OCI-LY7 (cell line): ENCODE data around the gene BMX. TPM values are rescaled to one million over a fixed set of nuclear protein-coding genes. Genes with fewer than 3 reads are reported as not detected.

Experiments used
- BruUV-seq: library from RNA; stranded (reverse); fragments of 400-500 nt; replicated peaks from 2 replicates; lab custom pipeline; 2021; lab: Mats Ljungman, UMichigan
- CTCF ChIA-PET: fragments of 300-600 bp; sonication (Branson Sonifier 250); formaldehyde crosslinking; loops from one replicate; lab custom pipeline; 2022; ENCODE audit warnings: antibody characterized with exemption; ENCODE audit not compliant: unreplicated experiment; lab: Charles Lee
- POLR2A ChIA-PET: fragments of 300-600 bp; sonication (Branson Sonifier 250); formaldehyde crosslinking; loops from one replicate; lab custom pipeline; 2022; ENCODE audit warnings: antibody characterized with exemption; lab: Charles Lee
- DNase-seq: peaks from one replicate; pipeline ENCODE4 v3.0.0-alpha.2; 2015; ENCODE audit warnings: low spot score
- H2AFZ ChIP-seq: fragments of 200-600 bp; sonication (generic), shearing (Covaris generic); 2 replicates; pipeline ENCODE4 v1.6.1; 2014; ENCODE audit warnings: mild to moderate bottlenecking, antibody characterized with exemption, low read length, moderate library complexity
- H3K27ac ChIP-seq: fragments of 200-600 bp; sonication (generic); 2 replicates; pipeline ENCODE4 v1.5.1; 2014; ENCODE audit warnings: mixed run types, low read depth, mild to moderate bottlenecking, moderate library complexity, low read length, inconsistent platforms; ENCODE audit not compliant: poor library complexity, severe bottlenecking
- H3K36me3 ChIP-seq: fragments of 200-600 bp; sonication (generic); 2 replicates; pipeline ENCODE4 v1.6.1; 2014; ENCODE audit warnings: mild to moderate bottlenecking, antibody characterized with exemption, low read length, moderate library complexity, mixed read lengths; ENCODE audit not compliant: insufficient read depth
- H3K4me1 ChIP-seq: fragments of 200-600 bp; sonication (generic); 2 replicates; pipeline ENCODE4 v1.5.1; 2014; ENCODE audit warnings: mild to moderate bottlenecking, low read length; ENCODE audit not compliant: insufficient read depth, poor library complexity, severe bottlenecking
- H3K4me2 ChIP-seq: fragments of 200-600 bp; sonication (generic); 2 replicates; pipeline ENCODE4 v1.6.1; 2014; ENCODE audit warnings: mild to moderate bottlenecking, low read length
- H3K4me3 ChIP-seq: fragments of 200-600 bp; sonication (generic); 2 replicates; pipeline ENCODE4 v1.5.1; 2014; ENCODE audit warnings: mild to moderate bottlenecking, low read depth, low read length; ENCODE audit not compliant: poor library complexity, severe bottlenecking
- H3K79me2 ChIP-seq: fragments of 200-600 bp; sonication (generic); 2 replicates; pipeline ENCODE4 v1.6.1; 2016; ENCODE audit warnings: low read depth, mild to moderate bottlenecking, low read length, moderate library complexity, mixed read lengths; ENCODE audit not compliant: insufficient read depth
- H3K9me2 ChIP-seq: fragments of 200-600 bp; sonication (generic); 2 replicates; pipeline ENCODE4 v1.6.1; 2016; ENCODE audit warnings: mild to moderate bottlenecking, low read length, mixed read lengths; ENCODE audit not compliant: insufficient read depth
- H3K9me3 ChIP-seq: fragments of 200-600 bp; sonication (generic); 2 replicates; pipeline ENCODE4 v1.6.1; 2014; ENCODE audit warnings: mild to moderate bottlenecking, mixed run types, low read length, mixed read lengths
- H4K20me1 ChIP-seq: fragments of 200-600 bp; sonication (generic); 2 replicates; pipeline ENCODE4 v1.6.1; 2014; ENCODE audit warnings: mild to moderate bottlenecking, antibody characterized with exemption, low read length, moderate library complexity, mixed read lengths; ENCODE audit not compliant: insufficient read depth
- CTCF ChIP-seq: fragments of 200-600 bp; sonication (generic); conservative IDR thresholded peaks from 2 replicates; pipeline ENCODE4 v1.5.1; 2014; ENCODE audit warnings: mild to moderate bottlenecking, antibody characterized with exemption, low read length, moderate library complexity, mixed read lengths
- EZH2phosphoT487 ChIP-seq: fragments of 200-600 bp; sonication (generic); IDR thresholded peaks from 2 replicates; pipeline ENCODE4 v1.6.1; 2018; ENCODE audit warnings: low read depth, borderline replicate concordance, mild to moderate bottlenecking, mixed run types, antibody characterized with exemption, low read length, moderate library complexity, mixed read lengths
- intact Hi-C: fragments of 100-400 bp; cut with micrococcal nuclease; formaldehyde crosslinking; loops from one replicate; pipeline ENCODE4 v1.10.0; 2022; ENCODE audit not compliant: unreplicated experiment
- total RNA-seq, 2 experiments: library from RNA; depleted of rRNA in 1 of 2; stranded (reverse); fragments of >200 nt in 1 of 2; shearing (Covaris generic) in 1 of 2; gene quantifications; 2 replicates each; pipeline ENCODE4 v1.2.3, GENCODE V29; 2014 to 2022

Gene BMX
- total RNA-seq, 2 experiments from 2014 or later: not detected

GRCh38 chrX:15515931-15516330, 15.3 kb downstream of the BMX start:
- no peaks in the 10 kb centered on the region for H3K36me3 ChIP-seq
- intact Hi-C loops: no loop called here

GRCh38 chrX:15522464-15522863, 21.9 kb downstream of the BMX start:
- Histone ChIP-seq H3K79me2 (no peaks in the 10 kb centered on the region), H3K27ac (no peak overlapping the region), H2AFZ (no peak overlapping the region), H3K36me3 (no peaks in the 10 kb centered on the region), H3K4me1 (no peaks in the 10 kb centered on the region), H3K9me2 (no peaks in the 10 kb centered on the region), H3K9me3 (no peaks in the 10 kb centered on the region), H4K20me1 (no peaks in the 10 kb centered on the region), H3K4me3 (no peak overlapping the region), H3K4me2 (no peak overlapping the region)
- POLR2A ChIA-PET: no interaction called here
- BruUV-seq: no TSS peak
- CTCF ChIA-PET: no interaction called here
- TF ChIP-seq CTCF: no peak
- no peak for TF ChIP-seq EZH2phosphoT487
- DNase-seq: no peak
- intact Hi-C loops: no loop called here

More at GRCh38 chrX:15515931-15516330, 15.3 kb downstream of the BMX start:
- no peaks in the 10 kb centered on the region for H4K20me1 ChIP-seq
- no TSS peak for BruUV-seq
- DNase-seq: no peak
- POLR2A ChIA-PET: no interaction called here
- CTCF ChIA-PET: no interaction called here
- H2AFZ ChIP-seq: no peak overlapping the region
- no peak overlapping the region for H3K4me3 ChIP-seq
- H3K4me1 ChIP-seq: no peaks in the 10 kb centered on the region
- H3K9me2 ChIP-seq: no peaks in the 10 kb centered on the region
- TF ChIP-seq CTCF (no peak), EZH2phosphoT487 (no peak)
- H3K4me2 ChIP-seq: no peak overlapping the region
- H3K27ac ChIP-seq: no peak overlapping the region
- H3K9me3 ChIP-seq: no peaks in the 10 kb centered on the region
- no peaks in the 10 kb centered on the region for H3K79me2 ChIP-seq

GRCh38 chrX:15523088-15523487, 22.5 kb downstream of the BMX start:
- ChIA-PET POLR2A (no interaction called here), CTCF (no interaction called here)
- Histone ChIP-seq H3K9me3 (no peaks in the 10 kb centered on the region), H4K20me1 (no peaks in the 10 kb centered on the region), H3K4me3 (no peak overlapping the region), H2AFZ (no peak overlapping the region), H3K4me1 (no peaks in the 10 kb centered on the region), H3K79me2 (no peaks in the 10 kb centered on the region), H3K36me3 (no peaks in the 10 kb centered on the region), H3K4me2 (no peak overlapping the region), H3K27ac (no peak overlapping the region), H3K9me2 (no peaks in the 10 kb centered on the region)
- TF ChIP-seq CTCF: no peak
- no peak for TF ChIP-seq EZH2phosphoT487
- no TSS peak for BruUV-seq
- intact Hi-C loops: no loop called here
- DNase-seq: no peak
